DLD1 (cell line): ENCODE results near the gene UGT3A2.

Source experiments
- in situ Hi-C: cut with HindIII; loops from 2 replicates; pipeline ENCODE4 v1.10.0; 2017; ENCODE audit warnings: low sequenced_read_pairs

Gene UGT3A2

GRCh38 chr5:36013182-36013581, 53.5 kb downstream of the UGT3A2 start:
- in situ Hi-C loops, result no loop called here

GRCh38 chr5:36009698-36010097, 57.0 kb downstream of the UGT3A2 start:
- in situ Hi-C loops, result no loop called here

GRCh38 chr5:36007366-36007765, 59.3 kb downstream of the UGT3A2 start:
- in situ Hi-C loops, result no loop called here

- in situ Hi-C loops, result no loop called here
These were observed 60.5 kb downstream of the UGT3A2 start for GRCh38 chr5:36006163-36006562.

GRCh38 chr5:36001032-36001431, 65.7 kb downstream of the UGT3A2 start:
- in situ Hi-C loops, result no loop called here

GRCh38 chr5:35999547-35999946, 67.1 kb downstream of the UGT3A2 start:
- in situ Hi-C loops, result no loop called here

- in situ Hi-C loops, result no loop called here
These were observed 70.6 kb downstream of the UGT3A2 start for GRCh38 chr5:35996076-35996475.

GRCh38 chr5:35990941-35991611, 75.6 kb downstream of the UGT3A2 start, which contains the start of gene UGT3A1:
Gene UGT3A1 (minus strand): TSS chr5:35991390. CDS start chr5:35991240, 150 bp downstream.
- in situ Hi-C loops, result no loop called here

GRCh38 chr5:35990520-35990919, 76.2 kb downstream of the UGT3A2 start:
- in situ Hi-C loops, result no loop called here

GRCh38 chr5:35988529-35988928, 78.2 kb downstream of the UGT3A2 start:
- in situ Hi-C loops, result no loop called here

GRCh38 chr5:35987776-35988175, 78.9 kb downstream of the UGT3A2 start:
- in situ Hi-C loops, result no loop called here
